Activated B cell treated with CpG ODN at 0.5 μM for 24 hours (primary cell): Measurements from ENCODE around the gene APBA1. TPM values are rescaled to one million over a fixed set of nuclear protein-coding genes. Genes with fewer than 3 reads are reported as not detected.

Experiments used
- ATAC-seq: fragments of 200-7000 bp; cut with Tn5 transposase; one replicate; pipeline ENCODE4 v1.10.0; 2021; ENCODE audit warnings: low read depth, mild to moderate bottlenecking, moderate library complexity
- CTCF ChIA-PET: fragments of 350-600 bp; sonication (Branson Sonifier 250); formaldehyde crosslinking; loops from one replicate; lab custom pipeline; 2021; ENCODE audit warnings: antibody characterized with exemption; lab: Charles Lee
- POLR2A ChIA-PET: fragments of 350-600 bp; sonication (Branson Sonifier 250); formaldehyde crosslinking; loops from one replicate; lab custom pipeline; 2021; ENCODE audit warnings: antibody characterized with exemption; lab: Charles Lee
- DNase-seq: peaks from one replicate; pipeline ENCODE4 v3.0.0; 2022
- H3K27ac Mint-ChIP-seq: one replicate; pipeline ENCODE4 v1.8.0; 2020; ENCODE audit warnings: mixed read lengths
- H3K27me3 Mint-ChIP-seq: one replicate; pipeline ENCODE4 v1.8.0; 2021; ENCODE audit warnings: mixed read lengths
- H3K36me3 Mint-ChIP-seq: one replicate; pipeline ENCODE4 v1.8.0; 2021; ENCODE audit warnings: low read depth, mixed read lengths
- H3K4me1 Mint-ChIP-seq: one replicate; pipeline ENCODE4 v1.8.0; 2021; ENCODE audit warnings: mixed read lengths
- H3K4me3 Mint-ChIP-seq: one replicate; pipeline ENCODE4 v1.8.0; 2020; ENCODE audit warnings: mild to moderate bottlenecking, mixed read lengths
- H3K9me3 Mint-ChIP-seq: one replicate; pipeline ENCODE4 v1.8.0; 2020; ENCODE audit warnings: mixed read lengths
- intact Hi-C: fragments of 100-400 bp; cut with micrococcal nuclease; formaldehyde crosslinking; loops from one replicate; pipeline ENCODE4 v1.15.1; 2024
- total RNA-seq: library from RNA; stranded (reverse); gene quantifications from 2 replicates; pipeline ENCODE4 v1.2.3, GENCODE V29; 2022
- TF ChIP-seq, protein P1 (sequence below): fragments of 200-600 bp; IDR thresholded peaks from one replicate; pipeline ENCODE4 v1.8.0; 2022; ENCODE audit warnings: antibody characterized with exemption, mild to moderate bottlenecking

The APBA1 gene
- total RNA-seq, 1 donor from 2014 or later: not detected

DNA sequence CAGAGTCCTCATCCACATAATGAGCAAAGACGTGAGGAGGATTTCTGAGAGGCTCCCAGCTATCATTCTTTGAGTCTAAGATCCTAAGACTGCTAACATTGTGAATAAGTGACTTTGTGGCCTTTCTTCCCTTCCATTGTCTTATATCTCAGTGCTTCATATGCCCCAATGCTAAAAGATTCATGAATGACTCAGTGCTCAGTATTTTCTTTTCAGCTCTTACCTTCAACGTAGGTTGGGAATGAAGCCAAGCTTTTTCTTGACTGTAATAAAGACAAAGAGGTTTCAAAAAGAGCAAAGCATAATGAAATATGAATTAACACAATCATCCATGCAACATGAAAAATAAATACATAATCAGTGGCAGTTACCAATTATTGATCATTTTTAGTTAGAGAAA, 200.7 kb downstream of the APBA1 start:
- ATAC-seq: no peak
- DNase-seq: no peak
- Mint-ChIP-seq H3K27ac (no peak overlapping the region), H3K4me1 (no peaks in the 10 kb centered on the region), H3K9me3 (no peaks in the 10 kb centered on the region), H3K27me3 (peaks cover 13% of the 10 kb centered on the region), H3K4me3 (no peak overlapping the region), H3K36me3 (no peaks in the 10 kb centered on the region)
- POLR2A ChIA-PET: no interaction called here
- intact Hi-C loops: no loop called here
- CTCF ChIA-PET: no interaction called here
- TF ChIP-seq, protein P1, sequence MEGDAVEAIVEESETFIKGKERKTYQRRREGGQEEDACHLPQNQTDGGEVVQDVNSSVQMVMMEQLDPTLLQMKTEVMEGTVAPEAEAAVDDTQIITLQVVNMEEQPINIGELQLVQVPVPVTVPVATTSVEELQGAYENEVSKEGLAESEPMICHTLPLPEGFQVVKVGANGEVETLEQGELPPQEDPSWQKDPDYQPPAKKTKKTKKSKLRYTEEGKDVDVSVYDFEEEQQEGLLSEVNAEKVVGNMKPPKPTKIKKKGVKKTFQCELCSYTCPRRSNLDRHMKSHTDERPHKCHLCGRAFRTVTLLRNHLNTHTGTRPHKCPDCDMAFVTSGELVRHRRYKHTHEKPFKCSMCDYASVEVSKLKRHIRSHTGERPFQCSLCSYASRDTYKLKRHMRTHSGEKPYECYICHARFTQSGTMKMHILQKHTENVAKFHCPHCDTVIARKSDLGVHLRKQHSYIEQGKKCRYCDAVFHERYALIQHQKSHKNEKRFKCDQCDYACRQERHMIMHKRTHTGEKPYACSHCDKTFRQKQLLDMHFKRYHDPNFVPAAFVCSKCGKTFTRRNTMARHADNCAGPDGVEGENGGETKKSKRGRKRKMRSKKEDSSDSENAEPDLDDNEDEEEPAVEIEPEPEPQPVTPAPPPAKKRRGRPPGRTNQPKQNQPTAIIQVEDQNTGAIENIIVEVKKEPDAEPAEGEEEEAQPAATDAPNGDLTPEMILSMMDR: no peak

DNA sequence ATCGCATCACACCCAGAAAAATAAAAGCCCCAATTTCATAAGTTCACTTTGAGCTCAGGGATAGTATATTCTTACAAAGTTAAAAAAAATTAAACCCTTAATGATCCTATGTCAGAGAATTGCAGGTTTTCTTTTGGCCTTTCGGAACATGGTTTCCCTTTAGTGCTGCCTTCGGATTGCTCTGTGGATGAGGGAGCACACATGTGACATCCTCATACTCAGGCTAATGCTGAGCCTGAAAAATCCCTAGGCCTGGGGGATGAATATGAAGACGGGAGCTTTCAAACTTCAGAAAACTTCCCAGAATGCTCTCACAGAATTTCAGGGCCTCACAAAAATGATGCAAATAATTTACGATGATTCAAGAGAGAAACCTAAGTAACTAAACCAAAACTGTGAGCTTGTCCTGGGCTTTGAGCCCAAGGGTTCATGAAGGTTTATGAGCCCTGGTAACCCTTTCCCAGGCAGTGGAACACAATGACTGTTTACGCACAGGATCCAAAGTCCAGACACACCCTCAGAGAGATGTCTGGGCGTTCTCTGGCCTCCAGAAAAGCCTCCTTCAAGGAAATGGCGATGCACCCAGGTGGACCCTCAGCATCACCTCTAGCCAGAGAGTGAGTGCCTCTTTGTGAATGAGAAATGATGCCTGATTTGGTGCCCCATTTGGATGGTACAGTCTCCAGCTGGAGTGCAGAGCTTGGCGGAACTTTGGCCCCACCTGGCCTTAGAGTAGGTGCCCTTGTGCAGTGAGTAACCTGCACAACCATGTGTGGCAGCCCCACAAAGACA, 201.8 kb downstream of the APBA1 start:
- no peak overlapping the region for H3K27ac Mint-ChIP-seq
- no peaks in the 10 kb centered on the region for H3K4me1 Mint-ChIP-seq
- CTCF ChIA-PET: no interaction called here
- H3K27me3 Mint-ChIP-seq: peaks cover 8% of the 10 kb centered on the region
- intact Hi-C loops: no loop called here
- H3K4me3 Mint-ChIP-seq: no peak overlapping the region
- POLR2A ChIA-PET: no interaction called here
- TF ChIP-seq, protein P1: no peak
- no peak for DNase-seq
- no peaks in the 10 kb centered on the region for H3K36me3 Mint-ChIP-seq
- ATAC-seq: no peak
- no peaks in the 10 kb centered on the region for H3K9me3 Mint-ChIP-seq

DNA sequence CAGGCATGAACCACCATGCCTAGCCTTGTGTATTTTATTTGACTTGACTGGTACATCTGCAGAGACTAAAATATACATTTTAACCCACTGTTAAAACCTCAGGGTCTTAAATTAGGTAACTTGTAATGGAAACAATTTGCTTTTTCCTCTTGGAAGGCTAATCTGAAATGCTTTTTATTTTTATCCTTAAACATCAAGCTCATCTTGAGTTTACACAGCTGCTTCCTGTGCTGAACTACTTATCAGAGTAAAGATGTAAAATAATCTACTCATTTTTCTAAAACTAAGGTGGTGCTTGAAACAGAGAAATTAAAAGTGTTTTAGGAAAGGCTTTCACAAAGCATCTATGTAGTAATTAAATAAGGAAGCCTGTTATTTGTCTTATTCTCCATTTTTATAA, 203.0 kb downstream of the APBA1 start:
- intact Hi-C loops: no loop called here
- CTCF ChIA-PET: no interaction called here

DNA sequence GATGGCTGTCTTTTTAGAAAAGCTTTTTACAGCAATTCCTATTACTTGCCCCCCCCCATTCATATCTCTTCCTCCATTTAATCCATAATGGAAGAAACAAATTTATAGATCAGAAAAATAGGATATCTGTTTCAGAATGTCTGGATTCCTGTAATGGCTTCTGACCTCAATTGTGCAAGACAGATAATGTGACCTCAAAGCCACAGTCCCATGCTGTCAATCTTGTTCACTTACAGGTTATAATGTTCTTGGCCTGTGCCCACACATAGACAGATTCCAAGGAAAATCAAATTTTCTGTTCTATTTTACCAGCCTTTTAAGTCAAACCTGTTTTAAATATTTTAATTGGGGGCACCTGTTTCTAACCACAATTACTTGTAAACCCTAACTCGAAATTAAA, 203.8 kb downstream of the APBA1 start:
- H3K4me3 Mint-ChIP-seq: no peak overlapping the region
- CTCF ChIA-PET: no interaction called here
- POLR2A ChIA-PET: no interaction called here
- peaks cover 3% of the 10 kb centered on the region for H3K27me3 Mint-ChIP-seq
- intact Hi-C loops: no loop called here
- TF ChIP-seq, protein P1: no peak
- no peaks in the 10 kb centered on the region for H3K36me3 Mint-ChIP-seq
- no peak for DNase-seq
- no peaks in the 10 kb centered on the region for H3K4me1 Mint-ChIP-seq
- ATAC-seq: no peak
- H3K9me3 Mint-ChIP-seq: no peaks in the 10 kb centered on the region
- H3K27ac Mint-ChIP-seq: no peak overlapping the region

More for the DNA sequence above, 203.0 kb downstream of the APBA1 start:
- H3K9me3 Mint-ChIP-seq: no peaks in the 10 kb centered on the region
- TF ChIP-seq, protein P1: no peak
- no peak for DNase-seq
- no peak overlapping the region for H3K4me3 Mint-ChIP-seq
- POLR2A ChIA-PET: no interaction called here
- no peak for ATAC-seq
- no peaks in the 10 kb centered on the region for H3K4me1 Mint-ChIP-seq
- peaks cover 5% of the 10 kb centered on the region for H3K27me3 Mint-ChIP-seq
- no peaks in the 10 kb centered on the region for H3K36me3 Mint-ChIP-seq
- no peak overlapping the region for H3K27ac Mint-ChIP-seq

DNA sequence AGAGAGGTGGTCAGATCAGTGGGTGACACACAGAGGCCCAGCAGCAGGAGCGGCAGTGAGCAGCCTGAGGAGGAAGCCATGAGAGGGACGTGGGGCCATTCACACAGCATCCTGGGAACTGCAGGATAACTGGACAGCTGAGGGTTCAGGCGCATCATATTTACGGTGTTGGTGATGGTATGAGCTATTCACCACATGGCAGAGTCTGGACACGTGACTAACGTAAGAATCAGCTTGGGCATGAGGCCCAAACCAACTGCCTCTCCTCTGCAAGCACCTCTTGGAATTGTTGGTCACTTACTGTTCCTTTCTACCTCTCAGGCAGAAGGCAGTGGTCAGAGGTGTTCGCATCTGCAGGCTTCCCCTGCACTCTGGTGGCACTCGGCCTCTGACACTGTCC, 206.0 kb downstream of the APBA1 start:
- H3K9me3 Mint-ChIP-seq: no peaks in the 10 kb centered on the region
- no peaks in the 10 kb centered on the region for H3K4me1 Mint-ChIP-seq
- CTCF ChIA-PET: no interaction called here
- H3K27ac Mint-ChIP-seq: no peak overlapping the region
- intact Hi-C loops: no loop called here
- H3K36me3 Mint-ChIP-seq: no peaks in the 10 kb centered on the region
- no peaks in the 10 kb centered on the region for H3K27me3 Mint-ChIP-seq
- POLR2A ChIA-PET: no interaction called here
- no peak overlapping the region for H3K4me3 Mint-ChIP-seq
- TF ChIP-seq, protein P1: no peak
- no peak for DNase-seq
- ATAC-seq: no peak
